ENCODE data around the gene ERICH4. TPM values are rescaled to one million over a fixed set of nuclear protein-coding genes. Genes with fewer than 3 reads are reported as not detected.

ERICH4 gene
- total RNA-seq, 1 donor from 2014 or later = not detected

DNA sequence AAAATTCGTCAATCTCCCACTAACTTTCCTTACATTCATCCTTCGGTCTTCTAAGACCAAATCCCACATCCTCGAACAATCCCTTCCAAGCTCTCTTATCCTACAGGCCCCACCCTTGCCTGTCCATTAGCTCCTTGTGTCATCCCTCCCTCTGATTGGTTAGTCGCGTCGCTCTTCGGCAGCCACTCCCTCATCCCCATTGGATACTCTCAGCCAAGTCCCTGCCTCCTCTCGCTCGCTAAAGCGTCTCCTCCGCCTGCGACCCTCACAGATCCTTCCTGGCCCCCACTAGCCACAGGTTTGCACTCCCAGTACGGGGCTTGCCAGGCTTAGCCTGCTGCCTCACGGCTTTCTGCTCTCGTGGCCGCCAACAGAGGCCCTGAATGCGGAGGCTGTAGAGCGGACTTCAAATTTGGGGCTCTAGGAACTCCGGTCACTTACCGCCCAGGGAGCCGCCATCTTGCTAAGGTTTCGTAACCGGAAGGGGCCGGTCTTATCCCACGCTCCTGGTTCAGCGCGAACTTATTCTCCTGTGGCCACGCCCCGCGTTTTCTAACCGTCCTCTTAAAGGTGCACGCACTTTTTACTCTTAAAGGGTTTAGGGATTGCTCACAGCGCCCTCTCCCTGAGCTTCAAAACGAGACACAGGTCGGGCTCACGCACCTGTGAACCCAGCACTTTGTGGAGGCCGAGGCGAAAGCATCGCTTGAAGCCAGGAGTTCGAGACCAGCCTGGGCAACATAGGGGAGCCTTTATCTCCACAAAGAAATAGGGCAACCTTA is 3.3 kb upstream of the ERICH4 start, which contains the start of gene DMAC2:
Gene DMAC2 (minus strand): TSS at position 472 of the 782 bp plus-strand sequence. CDS start 13 bp downstream, at position 459.
- peak within 1 kb of the TSS; percentile 91 for H2AFZ ChIP-seq (ENCODE audit: low read depth, low read length)
- peak; percentile 93 for FAIRE-seq
- Mint-ChIP-seq H3K9me3 (ENCODE audit: unreplicated experiment) (no peaks in the 10 kb centered on the region), H3K27me3 (ENCODE audit: low read depth, unreplicated experiment) (peaks cover 10% of the 10 kb centered on the region), H3K4me1 (ENCODE audit: low read depth, unreplicated experiment) (peaks cover 1% of the 10 kb centered on the region), H3K4me3 (ENCODE audit: unreplicated experiment) (no peak within 1 kb of the TSS), H3K36me3 (ENCODE audit: low read depth, unreplicated experiment) (peaks cover 2% of the 10 kb centered on the region), H3K27ac (ENCODE audit: unreplicated experiment) (peak within 1 kb of the TSS; percentile 17)
- peaks cover 15% of the 10 kb centered on the region for H3K79me2 ChIP-seq (ENCODE audit: insufficient read depth, low read length)
- no peaks in the 10 kb centered on the region for H4K20me1 ChIP-seq (ENCODE audit: insufficient read depth, low read length)
- peak within 1 kb of the TSS; percentile 89 for H3K4me2 ChIP-seq (ENCODE audit: low read length)
- peak within 1 kb of the TSS; percentile 94 for H3K27ac ChIP-seq (ENCODE audit: low read depth, low read length)
- H3K4me3 ChIP-seq (ENCODE audit: insufficient read depth, low read depth, low read length) = peak within 1 kb of the TSS; percentile 90
- H3K36me3 ChIP-seq (ENCODE audit: insufficient read depth, low read length) = no peaks in the 10 kb centered on the region
- peaks cover 5% of the 10 kb centered on the region for H3K4me1 ChIP-seq (ENCODE audit: insufficient read depth, low read length)
- peak within 1 kb of the TSS; percentile 89 for H3K9ac ChIP-seq (ENCODE audit: low read length)
- TF ChIP-seq, protein P1, sequence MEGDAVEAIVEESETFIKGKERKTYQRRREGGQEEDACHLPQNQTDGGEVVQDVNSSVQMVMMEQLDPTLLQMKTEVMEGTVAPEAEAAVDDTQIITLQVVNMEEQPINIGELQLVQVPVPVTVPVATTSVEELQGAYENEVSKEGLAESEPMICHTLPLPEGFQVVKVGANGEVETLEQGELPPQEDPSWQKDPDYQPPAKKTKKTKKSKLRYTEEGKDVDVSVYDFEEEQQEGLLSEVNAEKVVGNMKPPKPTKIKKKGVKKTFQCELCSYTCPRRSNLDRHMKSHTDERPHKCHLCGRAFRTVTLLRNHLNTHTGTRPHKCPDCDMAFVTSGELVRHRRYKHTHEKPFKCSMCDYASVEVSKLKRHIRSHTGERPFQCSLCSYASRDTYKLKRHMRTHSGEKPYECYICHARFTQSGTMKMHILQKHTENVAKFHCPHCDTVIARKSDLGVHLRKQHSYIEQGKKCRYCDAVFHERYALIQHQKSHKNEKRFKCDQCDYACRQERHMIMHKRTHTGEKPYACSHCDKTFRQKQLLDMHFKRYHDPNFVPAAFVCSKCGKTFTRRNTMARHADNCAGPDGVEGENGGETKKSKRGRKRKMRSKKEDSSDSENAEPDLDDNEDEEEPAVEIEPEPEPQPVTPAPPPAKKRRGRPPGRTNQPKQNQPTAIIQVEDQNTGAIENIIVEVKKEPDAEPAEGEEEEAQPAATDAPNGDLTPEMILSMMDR (IDR thresholded peaks at IDR 0.05; ENCODE audit: insufficient read depth, low read depth, low read length) = peak; percentile 35
- no peak for TF ChIP-seq EZH2 (IDR thresholded peaks at IDR 0.05; ENCODE audit: insufficient read depth, low read length)
- peak; percentile 97 for DNase-seq (ENCODE audit: low read depth)
- H3K9me3 ChIP-seq (ENCODE audit: insufficient read depth, low read depth, low read length) = no peaks in the 10 kb centered on the region
- no peaks in the 10 kb centered on the region for H3K27me3 ChIP-seq (ENCODE audit: insufficient read depth, low read length)

DNA sequence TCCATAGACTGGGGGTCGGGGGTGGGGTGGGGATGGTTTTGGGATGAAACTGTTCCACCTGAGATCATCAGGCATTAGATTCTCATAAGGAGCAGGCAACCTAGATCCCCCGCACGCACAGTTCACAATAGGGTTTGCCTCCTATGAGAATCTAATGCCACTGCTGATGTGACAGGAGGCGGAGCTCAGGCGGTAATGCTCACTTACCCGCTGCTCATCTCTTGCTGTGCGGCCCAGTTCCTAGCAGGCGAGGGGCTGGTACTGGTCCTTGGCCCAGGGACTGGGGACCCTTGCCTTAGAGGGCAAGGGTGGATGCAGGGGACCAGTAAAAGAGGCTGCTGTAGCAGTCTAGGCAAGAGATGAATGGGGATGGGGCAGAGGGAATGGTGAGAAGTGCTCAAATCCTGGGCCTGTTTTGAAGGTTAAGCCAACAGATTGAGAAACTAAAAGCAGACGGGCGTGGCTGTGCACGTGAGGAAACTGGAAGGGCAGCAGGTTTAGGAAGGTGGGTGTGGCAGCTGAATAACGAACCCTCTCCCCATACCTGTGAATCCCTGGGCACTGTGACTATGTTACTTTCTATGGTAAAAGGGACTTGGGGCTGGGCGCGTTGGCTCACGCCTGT is 1.5 kb upstream of the ERICH4 start:
- no peaks in the 10 kb centered on the region for H3K27me3 ChIP-seq (ENCODE audit: insufficient read depth, low read length)
- H3K4me1 Mint-ChIP-seq (ENCODE audit: low read depth, unreplicated experiment) = peaks cover 1% of the 10 kb centered on the region
- H3K9ac ChIP-seq (ENCODE audit: low read length) = no peak overlapping the region
- H3K27ac Mint-ChIP-seq (ENCODE audit: unreplicated experiment) = no peak overlapping the region
- no peaks in the 10 kb centered on the region for H3K9me3 Mint-ChIP-seq (ENCODE audit: unreplicated experiment)
- H3K9me3 ChIP-seq (ENCODE audit: insufficient read depth, low read depth, low read length) = no peaks in the 10 kb centered on the region
- no peak overlapping the region for H2AFZ ChIP-seq (ENCODE audit: low read depth, low read length)
- H3K79me2 ChIP-seq (ENCODE audit: insufficient read depth, low read length) = peaks cover 15% of the 10 kb centered on the region
- H3K4me3 Mint-ChIP-seq (ENCODE audit: unreplicated experiment) = no peak overlapping the region
- FAIRE-seq (no peak), DNase-seq (ENCODE audit: low read depth) (no peak)
- peaks cover 18% of the 10 kb centered on the region for H3K27me3 Mint-ChIP-seq (ENCODE audit: low read depth, unreplicated experiment)
- H4K20me1 ChIP-seq (ENCODE audit: insufficient read depth, low read length) = no peaks in the 10 kb centered on the region
- H3K4me1 ChIP-seq (ENCODE audit: insufficient read depth, low read length) = peaks cover 5% of the 10 kb centered on the region
- H3K4me2 ChIP-seq (ENCODE audit: low read length) = no peak overlapping the region
- no peak overlapping the region for H3K27ac ChIP-seq (ENCODE audit: low read depth, low read length)
- peaks cover 2% of the 10 kb centered on the region for H3K36me3 Mint-ChIP-seq (ENCODE audit: low read depth, unreplicated experiment)
- no peak overlapping the region for H3K4me3 ChIP-seq (ENCODE audit: insufficient read depth, low read depth, low read length)
- TF ChIP-seq EZH2 (IDR thresholded peaks at IDR 0.05; ENCODE audit: insufficient read depth, low read length) = no peak
- TF ChIP-seq, protein P1 (IDR thresholded peaks at IDR 0.05; ENCODE audit: insufficient read depth, low read depth, low read length) = no peak
- H3K36me3 ChIP-seq (ENCODE audit: insufficient read depth, low read length) = no peaks in the 10 kb centered on the region
